IPS-18c (cell line): ENCODE measurements around the gene GATAD2B.

Experiments
- H3K4me3 ChIP-seq: 2 replicates; pipeline ENCODE4 v1.7.0; 2013; ENCODE audit warnings: low read depth, mild to moderate bottlenecking, low read length, moderate library complexity; ENCODE audit not compliant: insufficient read depth
- H3K9me3 ChIP-seq: one replicate; pipeline ENCODE4 v1.6.1; 2013; ENCODE audit warnings: mild to moderate bottlenecking, low read length, moderate library complexity; ENCODE audit not compliant: control insufficient read depth, insufficient read depth

GATAD2B gene

GRCh38 chr1:153922972-153923925, at the start of gene GATAD2B:
Gene GATAD2B (minus strand): TSS chr1:153922972. CDS start chr1:153828347, 94,625 bp downstream.
- H3K9me3 ChIP-seq = no peaks in the 10 kb centered on the region
- H3K4me3 ChIP-seq = peak within 1 kb of the TSS; percentile 87

- H3K4me3 ChIP-seq = no peak overlapping the region
- H3K9me3 ChIP-seq = no peaks in the 10 kb centered on the region
These were observed 47.6 kb upstream of the GATAD2B start for GRCh38 chr1:153970346-153970745.

GRCh38 chr1:153968972-153969371, 46.2 kb upstream of the GATAD2B start:
- Histone ChIP-seq H3K4me3 (peak overlapping the region; percentile 81; the same call in 1 of the 2 replicates), H3K9me3 (peaks cover 3% of the 10 kb centered on the region)

- Histone ChIP-seq H3K9me3 (peaks cover 4% of the 10 kb centered on the region), H3K4me3 (peak overlapping the region; percentile 81)
These were observed 45.6 kb upstream of the GATAD2B start for GRCh38 chr1:153968408-153968807.

GRCh38 chr1:153968000-153968363, 45.2 kb upstream of the GATAD2B start:
- peaks cover 4% of the 10 kb centered on the region for H3K9me3 ChIP-seq
- H3K4me3 ChIP-seq = peak overlapping the region; percentile 81

GRCh38 chr1:153967107-153967999, 44.6 kb upstream of the GATAD2B start, which contains the start of gene CREB3L4:
Gene CREB3L4 (plus strand): TSS chr1:153967902. CDS start chr1:153968526, 624 bp downstream.
- peaks cover 4% of the 10 kb centered on the region for H3K9me3 ChIP-seq
- peak within 1 kb of the TSS; percentile 81 for H3K4me3 ChIP-seq

GRCh38 chr1:153963850-153964331, 41.1 kb upstream of the GATAD2B start:
- Histone ChIP-seq H3K4me3 (peak overlapping the region; percentile 88), H3K9me3 (peaks cover 4% of the 10 kb centered on the region)

GRCh38 chr1:153963030-153963849, 40.5 kb upstream of the GATAD2B start, which contains the start of gene SLC39A1:
Gene SLC39A1 (minus strand): TSS chr1:153963537. CDS start chr1:153962715, 822 bp downstream.
- Histone ChIP-seq H3K4me3 (peak within 1 kb of the TSS; percentile 88), H3K9me3 (peaks cover 4% of the 10 kb centered on the region)

GRCh38 chr1:153962088-153963029, 39.6 kb upstream of the GATAD2B start:
- peaks cover 4% of the 10 kb centered on the region for H3K9me3 ChIP-seq
- H3K4me3 ChIP-seq = peak overlapping the region; percentile 88

- Histone ChIP-seq H3K4me3 (peak overlapping the region; percentile 88), H3K9me3 (peaks cover 4% of the 10 kb centered on the region)
These were observed 38.6 kb upstream of the GATAD2B start for GRCh38 chr1:153961421-153961820.

GRCh38 chr1:153960206-153960605, 37.4 kb upstream of the GATAD2B start:
- H3K9me3 ChIP-seq = peaks cover 4% of the 10 kb centered on the region
- no peak overlapping the region for H3K4me3 ChIP-seq

GRCh38 chr1:153959454-153959853, 36.7 kb upstream of the GATAD2B start:
- H3K9me3 ChIP-seq = peaks cover 4% of the 10 kb centered on the region

GRCh38 chr1:153958961-153959260, 36.1 kb upstream of the GATAD2B start:
- no peak overlapping the region for H3K4me3 ChIP-seq

More at GRCh38 chr1:153959454-153959853, 36.7 kb upstream of the GATAD2B start:
- H3K4me3 ChIP-seq = no peak overlapping the region

GRCh38 chr1:153958111-153958960, 35.6 kb upstream of the GATAD2B start, which contains the start of gene CRTC2:
Gene CRTC2 (minus strand): TSS chr1:153958612. CDS start chr1:153958497, 115 bp downstream.
- Histone ChIP-seq H3K4me3 (peak within 1 kb of the TSS; percentile 96), H3K9me3 (no peaks in the 10 kb centered on the region)

More at GRCh38 chr1:153958961-153959260, 36.1 kb upstream of the GATAD2B start:
- H3K9me3 ChIP-seq = peaks cover under 1% of the 10 kb centered on the region

- H3K9me3 ChIP-seq = no peaks in the 10 kb centered on the region
- peak overlapping the region; percentile 96 for H3K4me3 ChIP-seq
These were observed 35.0 kb upstream of the GATAD2B start for GRCh38 chr1:153957744-153958110.
